GM18502 (cell line): ENCODE results near the gene WASF3.
"Not testable (repeated sequence)": the region's sequence is repeated elsewhere in the genome, so short reads cannot be mapped to it uniquely, and the experiment has no call there.

ENCODE experiments used
- ATAC-seq: cut with Tn5 transposase; IDR thresholded peaks from one replicate; pipeline ENCODE4 v1.9.1; 2021; ENCODE audit warnings: mild to moderate bottlenecking; ENCODE audit not compliant: unreplicated experiment, poor library complexity

The WASF3 gene

DNA sequence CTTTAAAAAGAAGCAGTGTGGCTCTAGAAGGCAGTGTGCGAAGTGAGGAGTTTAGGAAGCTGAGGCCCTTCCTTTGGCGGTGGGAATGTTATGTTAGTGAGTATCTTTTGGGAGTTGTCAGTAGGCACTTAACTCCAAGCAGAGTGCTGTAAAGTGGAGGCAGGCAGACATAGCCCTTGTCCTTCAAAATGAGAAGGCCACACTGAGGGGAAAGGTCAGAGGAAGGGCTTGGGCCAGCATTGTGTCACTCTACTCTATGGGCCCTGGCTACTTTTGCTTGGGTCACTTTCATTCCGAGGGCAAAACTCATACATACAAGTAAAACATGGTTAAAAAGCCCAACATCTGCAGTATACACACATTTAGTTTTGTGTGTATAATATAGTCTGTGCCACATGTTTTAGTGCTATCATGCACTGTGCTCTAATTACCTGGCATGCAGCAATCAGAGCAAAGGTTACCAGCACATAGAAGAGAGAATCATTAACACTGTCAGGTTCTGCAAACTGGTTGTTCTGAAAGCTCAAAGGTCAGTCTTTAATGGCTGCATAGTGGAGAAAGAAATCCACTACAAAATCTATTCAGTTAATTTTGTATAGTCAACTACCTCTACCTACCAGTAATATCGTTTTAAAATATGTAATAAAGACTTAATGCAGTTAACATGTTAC is 64.4 kb downstream of the WASF3 start:
- ATAC-seq: no peak

DNA sequence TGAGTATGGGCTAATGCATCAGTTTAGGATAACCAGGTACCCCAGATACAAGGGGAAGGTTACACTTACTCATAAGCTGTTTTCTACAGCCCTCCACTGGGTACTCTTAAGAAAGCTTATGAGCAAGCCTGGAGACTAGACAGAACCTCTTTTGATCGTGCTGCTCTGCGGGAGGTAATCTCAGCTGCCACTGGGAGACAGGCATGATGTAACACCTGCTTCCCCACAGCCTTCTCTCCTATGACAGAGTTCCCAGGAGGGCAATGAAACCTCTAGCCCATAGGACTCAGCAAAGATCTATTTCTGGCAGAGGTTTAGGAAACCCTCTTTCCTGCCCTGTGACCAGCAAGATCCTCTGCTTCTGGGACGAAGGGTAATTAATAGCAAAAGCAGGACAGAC is 65.6 kb downstream of the WASF3 start:
- ATAC-seq: no peak

DNA sequence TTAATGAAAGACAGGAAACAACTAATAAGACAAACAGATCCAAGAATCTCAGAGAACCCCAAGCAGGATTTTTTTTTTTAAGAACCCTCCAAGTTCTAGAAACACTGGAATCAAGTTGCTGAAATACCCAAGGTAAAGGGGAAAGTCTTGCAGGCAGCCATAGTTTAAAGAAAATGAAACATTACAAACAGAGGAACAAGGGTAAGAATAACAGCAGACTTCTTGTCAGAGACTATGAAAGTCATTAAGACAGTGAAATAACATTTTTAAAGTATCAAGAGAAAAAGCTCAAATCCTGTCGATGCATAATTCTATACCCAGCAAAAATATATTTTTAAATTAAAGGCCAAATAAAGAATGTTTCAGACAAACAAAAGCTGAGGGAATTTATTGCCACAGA is 67.1 kb downstream of the WASF3 start:
- no peak for ATAC-seq

DNA sequence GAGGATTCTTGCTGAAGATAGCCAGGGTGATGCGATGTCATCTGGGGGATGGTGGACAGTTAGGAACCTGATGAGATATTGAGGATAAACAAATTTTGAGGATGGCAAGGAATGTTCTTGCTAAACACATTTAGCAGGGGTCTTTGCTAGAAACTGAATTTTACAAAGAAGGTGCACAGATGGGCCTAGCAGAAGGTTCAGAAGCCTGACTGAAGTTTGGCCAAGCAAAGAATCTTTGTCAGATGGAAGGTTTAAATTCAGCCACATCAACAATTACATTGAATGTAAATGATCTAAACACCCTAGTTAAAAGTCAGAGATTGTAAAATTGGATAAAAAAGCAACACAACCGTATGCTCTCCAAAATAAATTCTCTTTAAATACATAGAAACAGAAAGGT is 68.8 kb downstream of the WASF3 start:
- no peak for ATAC-seq

DNA sequence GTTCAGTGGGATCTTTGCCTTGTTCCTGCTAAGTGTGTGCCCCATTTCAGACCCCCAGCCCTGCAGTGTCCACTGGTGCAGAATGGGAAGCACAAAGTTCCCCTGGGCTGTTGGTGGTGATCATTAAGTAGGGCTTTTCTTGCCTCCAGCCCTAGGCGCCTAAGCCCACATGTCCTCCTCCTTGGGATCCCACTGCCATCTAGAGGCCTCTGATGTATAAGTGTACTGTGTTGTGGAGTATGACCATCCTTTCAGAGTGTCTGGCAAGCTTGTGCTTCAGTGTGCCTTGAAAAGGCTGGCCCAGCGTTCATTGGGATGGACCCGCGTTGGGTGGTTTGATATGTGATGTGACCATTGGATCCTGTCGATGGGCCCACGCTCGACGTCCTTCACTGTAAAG is 71.2 kb downstream of the WASF3 start:
- no peak for ATAC-seq

DNA sequence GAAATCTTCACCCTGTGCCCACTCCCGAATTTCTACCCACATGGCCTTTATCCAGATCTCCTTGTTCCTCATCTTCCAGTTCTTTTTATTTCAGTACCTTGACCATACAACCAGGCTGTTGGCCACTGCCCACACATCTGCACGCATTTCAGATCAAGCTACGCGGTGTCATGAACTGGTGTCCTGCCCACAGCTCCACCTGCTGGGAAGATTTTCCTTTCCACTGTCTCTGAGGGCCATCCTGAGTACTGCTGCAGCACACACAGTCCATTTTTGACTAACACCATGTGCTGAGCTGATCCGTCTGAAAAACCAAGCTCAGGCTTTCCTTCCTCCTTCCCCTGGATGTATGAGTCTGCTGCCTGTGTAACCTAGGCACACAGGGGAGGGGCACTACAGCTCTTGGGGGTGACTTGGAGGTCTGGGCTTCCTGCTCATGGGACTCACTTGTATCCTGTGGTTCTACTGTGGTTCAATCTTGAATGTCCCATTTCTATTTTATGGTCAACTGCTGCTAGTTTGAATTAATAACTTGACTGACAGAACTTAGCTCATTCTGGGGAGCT is 71.9 kb downstream of the WASF3 start:
- ATAC-seq: no peak

DNA sequence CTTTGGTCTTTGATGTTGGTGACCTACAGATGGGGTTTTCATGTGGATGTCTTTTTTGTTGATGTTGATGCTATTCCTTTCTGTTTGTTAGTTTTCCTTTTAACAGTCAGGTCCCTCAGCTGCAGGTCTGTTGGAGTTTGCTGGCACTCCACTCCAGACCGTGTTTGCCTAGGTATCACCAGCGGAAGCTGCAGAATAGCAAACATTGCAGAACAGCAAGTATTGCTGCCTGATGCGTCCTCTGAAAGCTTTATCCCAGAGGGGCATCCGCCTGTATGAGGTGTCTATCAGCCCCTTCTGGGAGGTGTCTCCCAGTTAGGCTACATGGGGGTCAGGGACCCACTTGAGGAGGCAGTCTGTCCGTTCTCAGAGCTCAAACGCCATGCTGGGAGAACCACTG is 78.2 kb downstream of the WASF3 start:
- ATAC-seq: not testable (repeated sequence)

DNA sequence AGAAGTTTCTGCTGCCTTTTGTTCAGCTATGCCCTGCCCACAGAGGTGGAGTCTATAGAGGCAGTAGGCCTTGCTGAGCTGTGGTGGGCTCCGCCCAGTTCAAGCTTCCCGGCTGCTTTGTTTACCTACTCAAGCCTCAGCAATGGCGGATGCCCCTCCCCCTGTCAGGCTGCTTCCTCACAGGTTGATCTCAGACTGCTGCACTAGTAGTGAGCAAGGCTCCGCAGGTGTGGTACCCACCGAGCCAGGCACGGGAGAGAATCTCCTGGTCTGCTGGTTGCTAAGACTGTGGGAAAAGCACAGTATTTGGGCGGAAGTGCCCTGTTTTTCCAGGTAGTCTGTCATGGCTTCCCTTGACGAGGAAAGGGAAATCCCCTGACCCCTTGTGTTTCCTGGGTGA is 78.6 kb downstream of the WASF3 start:
- ATAC-seq: not testable (repeated sequence)

DNA sequence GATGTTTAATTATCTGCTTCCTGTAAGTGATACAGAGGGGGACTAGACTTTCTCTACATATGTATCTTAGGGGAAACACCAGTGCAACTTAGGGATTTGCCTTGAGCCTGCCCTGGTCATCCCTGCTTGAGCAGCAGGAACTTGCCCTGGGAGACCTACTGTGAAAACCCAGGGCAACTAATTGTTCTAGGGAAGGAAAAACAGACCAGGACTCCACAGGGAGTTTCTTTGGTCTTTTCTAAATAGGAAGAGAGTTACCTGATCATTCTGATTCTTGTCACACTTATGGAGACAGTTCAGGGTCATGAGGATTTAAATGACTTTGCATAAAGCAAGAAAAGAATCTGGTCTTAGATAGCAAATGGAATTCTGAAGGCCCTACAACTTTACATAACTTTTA is 89.1 kb downstream of the WASF3 start:
- ATAC-seq: no peak

DNA sequence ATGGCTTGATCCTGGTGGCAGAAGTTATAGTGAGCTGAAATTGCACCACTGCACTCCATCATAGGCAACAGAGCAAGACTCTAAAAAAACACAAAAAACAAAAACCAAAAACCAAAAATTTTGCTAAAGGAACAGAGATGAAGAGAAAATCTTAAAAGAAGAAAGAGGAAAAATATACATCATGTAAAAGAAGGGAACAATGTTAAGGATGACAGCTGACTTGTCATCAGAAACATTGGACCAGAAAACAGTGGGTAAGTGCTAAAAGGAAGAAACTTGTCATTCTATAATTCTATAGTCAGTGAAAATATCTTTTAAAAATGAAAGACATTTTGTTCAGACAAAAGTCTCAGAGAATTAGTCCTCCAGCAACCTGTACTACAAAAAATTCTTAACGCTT is 93.8 kb downstream of the WASF3 start:
- ATAC-seq: no peak

DNA sequence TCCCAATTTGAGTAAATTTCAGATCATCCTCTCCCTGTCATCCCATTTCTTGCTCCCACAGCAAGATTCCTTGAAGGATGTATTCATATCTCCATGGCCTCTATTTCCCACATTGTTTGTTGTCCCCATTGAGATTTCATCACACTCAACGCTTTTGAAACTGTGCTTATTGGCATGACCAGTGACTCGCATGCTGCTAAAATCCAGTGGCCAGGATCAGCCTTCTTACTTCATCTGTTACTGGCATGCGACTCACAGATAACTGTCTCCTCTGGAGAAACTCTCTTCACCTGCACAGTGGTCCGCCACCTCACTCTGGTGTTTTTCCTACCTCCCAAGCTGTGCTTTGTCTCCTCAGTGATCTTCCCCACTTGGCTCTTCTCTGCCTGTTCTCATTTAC is 95.8 kb downstream of the WASF3 start:
- no peak for ATAC-seq

DNA sequence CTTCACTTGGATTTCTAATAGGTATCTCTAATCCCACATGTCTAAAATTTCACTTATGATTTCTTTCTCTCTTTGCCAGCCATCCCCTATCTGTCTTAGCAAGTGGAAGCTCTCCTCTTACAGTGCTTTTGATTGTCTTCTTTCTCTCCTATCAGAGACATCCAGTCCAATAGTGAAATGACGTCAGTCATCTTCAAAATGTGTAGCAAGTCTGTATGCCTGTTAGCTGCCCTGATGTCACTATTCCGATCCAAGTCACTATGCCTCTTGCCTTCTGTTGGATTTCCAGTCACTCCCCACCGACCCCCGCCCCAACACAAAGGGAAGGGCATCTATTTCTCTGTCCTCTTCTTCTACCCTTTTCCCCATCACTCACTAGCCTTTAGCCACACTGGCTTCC is 96.4 kb downstream of the WASF3 start:
- ATAC-seq: no peak

DNA sequence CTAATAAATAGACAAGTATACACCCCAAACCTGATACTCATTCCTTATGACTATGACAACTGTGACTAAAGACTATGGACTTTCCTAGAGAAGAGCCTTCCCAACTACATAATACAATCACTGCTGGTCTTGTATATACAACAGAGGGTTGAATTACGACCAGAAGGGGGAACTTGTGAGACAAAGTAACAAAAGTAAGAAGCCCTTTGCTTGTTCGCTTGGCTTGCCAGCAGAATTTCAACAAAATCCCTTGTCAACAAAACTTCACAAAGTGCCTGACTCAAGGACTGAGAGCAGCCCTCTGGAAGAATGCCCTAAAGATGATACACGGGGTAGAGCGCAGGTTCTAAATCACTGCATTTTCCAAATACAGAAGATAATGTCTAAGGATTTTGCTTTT is 99.4 kb downstream of the WASF3 start:
- ATAC-seq: no peak

DNA sequence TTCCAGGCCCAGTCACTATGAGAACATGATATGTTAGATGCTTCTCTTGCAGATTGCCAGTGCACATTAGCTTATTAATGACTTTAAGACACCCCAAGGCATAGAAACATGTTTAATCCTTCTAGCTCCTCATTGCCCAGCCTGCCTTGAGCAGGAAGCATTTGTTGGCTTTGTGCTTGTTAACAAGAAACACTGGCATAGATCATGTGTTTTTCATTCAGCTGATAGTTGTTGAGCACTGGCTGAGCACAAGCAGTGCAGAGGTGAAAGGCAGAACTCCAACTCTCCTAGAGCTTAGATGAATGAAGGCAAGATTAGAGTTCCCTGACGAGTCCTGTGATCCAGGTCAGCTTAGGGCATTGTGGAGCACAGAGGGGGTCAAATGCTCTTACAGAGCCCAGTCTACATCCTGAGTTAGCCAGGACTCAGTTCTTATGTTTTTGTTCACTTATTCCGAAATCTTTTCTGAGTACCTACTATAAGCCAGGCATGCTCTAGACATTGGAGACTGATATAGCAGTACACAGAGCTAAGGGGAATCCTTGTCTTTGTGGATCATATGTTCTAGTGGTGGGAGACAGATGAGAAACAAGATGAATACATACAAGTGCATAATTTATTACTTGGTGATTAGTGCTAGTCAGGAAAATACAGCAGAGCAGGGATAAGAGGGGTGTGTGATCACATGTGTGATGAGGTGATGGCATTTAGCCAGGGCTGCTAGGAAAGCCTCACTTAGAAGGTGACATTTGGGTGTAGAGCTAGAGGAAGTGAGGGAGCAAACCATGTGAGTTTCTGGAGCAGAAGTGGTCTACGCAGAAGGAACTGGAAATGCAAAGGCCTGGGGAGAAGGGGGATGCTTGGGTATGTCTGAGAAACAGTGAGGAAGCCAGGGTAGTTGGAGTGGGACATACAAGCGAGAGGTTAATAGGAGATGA is 101.2 kb downstream of the WASF3 start:
- ATAC-seq: no peak

DNA sequence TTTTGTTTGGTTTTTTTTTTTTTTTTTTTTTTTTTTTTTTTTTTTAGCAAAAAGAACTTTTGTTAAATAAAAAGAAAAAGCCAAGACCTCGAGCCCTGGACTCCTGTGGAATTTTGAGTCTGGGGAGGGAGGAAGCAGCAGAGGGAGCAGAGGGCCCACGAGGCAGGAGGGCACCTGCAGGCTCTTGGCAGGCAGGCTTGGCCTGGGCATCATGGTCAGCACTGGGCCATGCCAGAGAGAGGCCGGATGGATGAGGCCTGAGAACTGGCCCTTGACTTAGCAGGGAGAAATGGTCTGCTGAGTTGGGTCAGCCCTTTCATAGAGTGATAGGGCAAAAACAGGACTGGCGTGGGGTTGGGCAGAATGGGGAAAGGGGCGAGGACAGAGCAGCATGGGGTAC is 102.7 kb downstream of the WASF3 start:
- no peak for ATAC-seq

DNA sequence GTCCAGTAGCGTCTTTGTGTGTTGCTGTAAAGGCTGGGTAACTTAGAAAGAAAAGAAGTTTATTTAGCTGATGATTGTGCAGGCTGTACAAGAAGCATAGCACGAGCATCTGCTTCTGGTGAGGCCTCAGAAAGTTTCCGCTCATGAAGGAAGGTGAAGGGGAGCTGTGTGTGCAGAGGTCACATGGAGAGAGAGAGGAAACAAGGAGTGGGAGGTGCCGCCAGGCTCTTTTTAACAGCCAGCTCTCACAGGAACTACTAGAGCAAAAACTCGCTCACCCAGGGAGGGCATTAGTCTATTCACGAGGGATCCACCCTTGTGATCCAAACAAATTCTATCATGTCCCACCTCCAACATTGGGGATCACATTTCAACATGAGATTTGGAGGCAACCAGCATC is 103.3 kb downstream of the WASF3 start:
- no peak for ATAC-seq

DNA sequence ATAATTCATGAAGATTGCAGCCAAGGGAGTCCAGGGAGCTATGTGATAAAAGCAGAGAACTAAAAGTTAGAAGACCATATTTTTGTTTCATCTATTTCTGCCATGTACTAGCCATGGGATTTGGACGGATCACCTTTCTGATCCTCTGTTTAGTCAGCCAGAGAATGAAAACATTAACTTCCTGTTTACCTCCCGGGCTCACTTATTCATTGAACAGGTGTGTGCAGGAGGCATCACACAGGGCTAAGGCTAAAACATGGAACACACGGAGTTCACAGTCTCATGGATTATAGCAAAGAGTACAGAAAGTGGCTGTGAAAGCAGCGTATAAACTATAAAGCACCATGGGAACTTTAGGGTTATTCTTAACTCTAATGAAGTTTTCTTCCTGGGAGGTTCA is 106.3 kb downstream of the WASF3 start:
- ATAC-seq: no peak

DNA sequence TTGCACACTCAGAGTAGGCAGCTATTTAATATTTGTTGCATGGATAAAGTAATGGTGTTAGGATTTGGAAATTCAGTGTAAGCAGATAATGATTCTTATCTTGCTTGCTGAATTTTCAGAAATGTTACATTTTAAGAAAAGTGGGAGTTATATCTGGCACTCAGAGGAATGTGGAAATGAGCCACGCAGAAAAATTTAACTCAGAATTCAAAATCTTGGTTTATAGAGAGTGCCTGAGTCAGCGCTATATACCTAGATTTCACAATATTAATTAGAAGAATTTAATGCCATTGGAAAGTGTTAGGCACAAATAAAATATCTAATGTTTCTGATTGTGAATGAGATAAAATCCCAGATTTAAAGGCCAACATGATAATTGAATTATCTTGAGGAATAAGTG is 106.8 kb downstream of the WASF3 start:
- ATAC-seq: no peak

DNA sequence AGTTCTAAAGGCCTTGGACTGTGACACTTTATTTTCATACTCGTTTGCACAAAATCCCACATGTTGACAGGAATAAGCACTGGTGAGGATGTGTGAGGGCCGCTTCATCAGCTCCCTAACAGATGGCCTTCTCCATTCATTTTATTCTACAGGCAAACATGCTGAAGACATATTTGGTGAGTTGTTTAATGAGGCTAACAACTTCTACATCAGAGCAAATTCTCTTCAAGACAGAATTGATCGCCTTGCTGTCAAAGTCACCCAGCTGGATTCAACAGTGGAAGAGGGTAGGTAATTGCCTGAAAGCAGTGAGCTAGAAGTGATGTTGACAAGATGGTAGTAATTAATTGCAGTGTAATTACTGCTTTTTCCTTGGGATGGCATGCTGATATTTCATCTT is 107.4 kb downstream of the WASF3 start:
- no peak for ATAC-seq

DNA sequence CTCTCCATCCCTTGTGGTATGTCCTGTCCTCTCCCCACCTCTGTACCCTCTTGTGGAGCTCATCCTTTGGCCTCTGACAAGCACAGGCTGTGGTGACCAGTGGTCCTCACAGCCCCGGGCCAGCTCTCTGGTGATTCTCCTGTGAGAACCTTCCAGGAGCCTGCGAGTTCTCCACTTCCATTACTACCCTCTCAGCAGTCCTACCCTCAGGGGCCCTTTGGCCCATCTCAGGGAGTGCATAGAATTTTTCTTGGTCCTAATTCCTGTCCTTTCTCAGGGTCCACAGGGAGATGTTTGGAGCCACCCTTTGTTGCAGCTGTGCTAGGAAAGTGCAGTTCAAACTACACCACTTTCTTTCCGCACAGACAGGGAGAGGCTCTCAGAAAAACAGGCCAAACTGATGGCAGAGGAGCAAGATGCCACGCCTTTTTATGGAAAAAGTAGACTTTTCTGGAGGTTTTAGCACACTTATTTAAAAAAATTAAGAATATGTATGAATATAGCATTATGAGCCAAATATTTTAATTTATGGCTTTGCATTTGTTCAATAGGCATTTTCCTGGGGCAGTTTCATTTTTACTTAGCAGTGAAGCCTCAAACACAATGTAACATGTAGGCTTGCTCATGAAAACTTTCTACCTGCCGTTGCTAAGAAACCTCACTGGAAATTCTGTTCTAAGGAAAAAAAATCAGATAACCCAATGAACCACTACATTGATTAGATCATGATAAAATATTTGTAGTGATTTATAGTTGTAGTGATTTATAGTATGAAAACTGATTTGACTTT is 111.1 kb downstream of the WASF3 start:
- ATAC-seq: no peak

DNA sequence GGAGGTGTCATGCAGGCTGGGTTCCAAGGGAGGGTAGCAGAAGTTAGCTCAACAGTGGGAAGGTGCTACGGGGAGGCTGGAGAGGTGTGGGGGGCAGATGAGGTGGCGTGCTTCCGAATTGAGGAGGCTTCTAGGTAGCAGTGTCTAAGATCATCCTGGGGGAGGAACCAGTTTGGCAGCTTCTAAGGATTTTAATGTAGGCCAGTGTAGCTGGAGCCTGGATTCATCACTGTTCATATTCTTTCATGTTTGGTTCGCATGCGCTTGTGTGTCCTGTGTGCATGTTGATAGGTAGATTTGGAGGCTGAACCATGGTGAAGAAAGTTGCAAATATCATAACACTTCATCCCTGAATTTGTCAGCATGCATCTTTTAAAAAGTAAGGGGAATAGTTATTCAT is 116.4 kb downstream of the WASF3 start:
- no peak for ATAC-seq
